ENCODE results near the gene MBNL2.

GRCh38 chr13:97267418-97268059 lies 45.4 kb downstream of the MBNL2 start:
- TF ChIP-seq CTCF (IDR thresholded peaks at IDR 0.05; ENCODE audit: insufficient read depth, low read length, poor library complexity, severe bottlenecking) (no peak), EZH2phosphoT487 (conservative IDR thresholded peaks at IDR 0.05; ENCODE audit: low read length) (no peak)
